HepG2 (cell line): ENCODE results near the gene UBR7. TPM values are rescaled to one million over a fixed set of nuclear protein-coding genes. Genes with fewer than 3 reads are reported as not detected.

ENCODE experiments used
- ATAC-seq: fragments of 200-7000 bp; cut with Tn5 transposase; 3 replicates; pipeline ENCODE4 v1.9.1; 2020; ENCODE audit warnings: mild to moderate bottlenecking, moderate library complexity
- BruUV-seq: library from RNA; stranded (reverse); fragments of 400-500 nt; replicated peaks from 2 replicates; lab custom pipeline; 2021; lab: Mats Ljungman, UMichigan
- CTCF ChIA-PET: fragments of 300-600 bp; formaldehyde crosslinking; extraction: SDS; loops from one replicate; lab custom pipeline; 2021; ENCODE audit warnings: low total read pairs, inconsistent platforms, low intra/inter-chr PET ratio; lab: Yijun Ruan, JAX
- POLR2A ChIA-PET: fragments of 350-600 bp; sonication (Branson Sonifier 250); formaldehyde crosslinking; loops from one replicate; lab custom pipeline; 2020; ENCODE audit warnings: antibody characterized with exemption, inconsistent platforms; lab: Yijun Ruan, JAX
- DNase-seq: peaks from one replicate; pipeline ENCODE4 v3.0.0-alpha.2; 2015; ENCODE audit warnings: low spot score
- FAIRE-seq: peaks from 3 replicates; lab custom pipeline; 2011; peaks lifted over from hg19 to GRCh38; lab: Jason Lieb, UNC
- H2AFZ ChIP-seq: one replicate; pipeline ENCODE4 v1.6.1; 2011; ENCODE audit warnings: low read length, inconsistent platforms
- H3K27ac ChIP-seq: fragments of 300-600 bp; 3 replicates; pipeline ENCODE4 v1.8.0; 2011; ENCODE audit warnings: mixed run types, mild to moderate bottlenecking, mixed read lengths, low read length, inconsistent platforms; ENCODE audit not compliant: insufficient read depth; ENCODE audit errors: extremely low read length
- H3K27me3 ChIP-seq, 2 experiments: fragments of 200-600 bp in 1 of 2; 2 replicates in 1 of 2; 3 replicates in 1 of 2; pipeline versions ENCODE4 v1.6.0 to v1.8.0; 2011; ENCODE audit warnings: low read length in 2 of 2, mild to moderate bottlenecking in 2 of 2, moderate library complexity in 2 of 2, inconsistent platforms in 1 of 2; ENCODE audit not compliant: insufficient read depth in 2 of 2, control insufficient read depth in 1 of 2
- H3K36me3 ChIP-seq, 2 experiments: fragments of 200-600 bp in 1 of 2; replicated peaks in 1 of 2; 2 replicates in 1 of 2; 3 replicates in 1 of 2; pipeline versions ENCODE4 v1.5.1 to v1.8.0; 2011; ENCODE audit warnings: low read length in 2 of 2, inconsistent platforms in 1 of 2; ENCODE audit not compliant: insufficient read depth in 2 of 2, control insufficient read depth in 1 of 2
- H3K4me1 ChIP-seq: 2 replicates; pipeline ENCODE4 v1.5.1; 2012; ENCODE audit warnings: low read length, inconsistent platforms; ENCODE audit not compliant: insufficient read depth
- H3K4me2 ChIP-seq: 2 replicates; pipeline ENCODE4 v1.6.0; 2011; ENCODE audit warnings: low read depth, low read length, inconsistent platforms
- H3K4me3 ChIP-seq, 3 experiments: fragments of 200-600 bp in 1 of 3; sonication (generic), shearing (Covaris generic) in 1 of 3; replicated peaks in 1 of 3; 2 replicates each; pipeline ENCODE4 v1.5.1; 2011 to 2016; ENCODE audit warnings: low read length in 3 of 3, inconsistent platforms in 2 of 3, low read depth in 2 of 3, mild to moderate bottlenecking in 2 of 3, control low read depth in 1 of 3, mixed read lengths in 1 of 3; ENCODE audit not compliant: insufficient read depth in 1 of 3
- H3K79me2 ChIP-seq: one replicate; pipeline ENCODE4 v1.6.1; 2011; ENCODE audit warnings: low read length, inconsistent platforms; ENCODE audit not compliant: insufficient read depth
- H3K9ac ChIP-seq: 2 replicates; pipeline ENCODE4 v1.6.0; 2011; ENCODE audit warnings: mild to moderate bottlenecking, low read depth, low read length, inconsistent platforms; ENCODE audit not compliant: insufficient read depth
- H3K9me3 ChIP-seq: 2 replicates; pipeline ENCODE4 v1.5.1; 2012; ENCODE audit warnings: mild to moderate bottlenecking, low read length
- H4K20me1 ChIP-seq: 2 replicates; pipeline ENCODE4 v1.6.0; 2011; ENCODE audit warnings: inconsistent platforms, mild to moderate bottlenecking, low read length, moderate library complexity; ENCODE audit not compliant: insufficient read depth
- ARNTL ChIP-seq: sonication (generic); formaldehyde crosslinking; IDR thresholded peaks from 2 replicates; pipeline ENCODE4 v1.4.0; 2020; ENCODE audit warnings: mild to moderate bottlenecking, missing genetic modification reagents
- FOXC1 ChIP-seq: sonication (generic); formaldehyde crosslinking; IDR thresholded peaks from 2 replicates; pipeline ENCODE4 v1.8.0; 2022; ENCODE audit warnings: mild to moderate bottlenecking, missing genetic modification reagents, borderline replicate concordance
- GPN1 ChIP-seq: sonication (generic); formaldehyde crosslinking; IDR thresholded peaks from 2 replicates; pipeline ENCODE4 v1.5.1; 2020; ENCODE audit warnings: missing genetic modification reagents, borderline replicate concordance
- IKZF5 ChIP-seq: IDR thresholded peaks from 2 replicates; pipeline ENCODE4 v1.6.1; 2018; ENCODE audit warnings: missing genetic modification reagents, mild to moderate bottlenecking, missing compliant biosample characterization
- MAFG ChIP-seq: sonication (generic); formaldehyde crosslinking; IDR thresholded peaks from 2 replicates; pipeline ENCODE4 v1.5.1; 2020; ENCODE audit warnings: mild to moderate bottlenecking, missing genetic modification reagents
- NONO ChIP-seq, 2 experiments: fragments of 450-650 bp in 1 of 2; sonication (generic) in 1 of 2; formaldehyde crosslinking in 1 of 2; IDR thresholded peaks in 1 of 2; conservative IDR thresholded peaks in 1 of 2; 2 replicates each; pipeline versions ENCODE4 v1.6.1 to v1.8.0; 2017 to 2022; ENCODE audit warnings: mild to moderate bottlenecking in 1 of 2, missing genetic modification reagents in 1 of 2, moderate library complexity in 1 of 2
- NR2F2 ChIP-seq: IDR thresholded peaks from 2 replicates; pipeline ENCODE4 v1.6.1; 2012; ENCODE audit warnings: low read depth, inconsistent platforms, borderline replicate concordance
- PHB2 ChIP-seq: fragments of 450-650 bp; IDR thresholded peaks from 2 replicates; pipeline ENCODE4 v1.6.1; 2018; ENCODE audit not compliant: partially characterized antibody
- ZBTB44 ChIP-seq: sonication (generic); formaldehyde crosslinking; IDR thresholded peaks from 2 replicates; pipeline ENCODE4 v1.4.0; 2020; ENCODE audit warnings: missing genetic modification reagents
- ZFP36 ChIP-seq: fragments of 150-350 bp; IDR thresholded peaks from 2 replicates; pipeline ENCODE4 v1.6.1; 2018; ENCODE audit warnings: borderline replicate concordance, low read length, low read depth; ENCODE audit not compliant: partially characterized antibody
- ZNF230 ChIP-seq: sonication (generic); formaldehyde crosslinking; IDR thresholded peaks from 2 replicates; pipeline ENCODE4 v1.4.0; 2020; ENCODE audit warnings: mild to moderate bottlenecking, missing genetic modification reagents
- ZNF441 ChIP-seq: sonication (generic); formaldehyde crosslinking; IDR thresholded peaks from 2 replicates; pipeline ENCODE4 v1.7.0; 2021; ENCODE audit warnings: missing genetic modification reagents, borderline replicate concordance
- WGBS: methylation state at CpG from one replicate; pipeline ENCODE4 v1.1.6; 2017; ENCODE audit warnings: low lambda C conversion rate; 5-methylcytosine and 5-hydroxymethylcytosine counted together
- in situ Hi-C: cut with HindIII; loops from 2 replicates; pipeline ENCODE4 v1.10.0; 2017; ENCODE audit warnings: low pct_unique_long_range_greater_than_20kb; ENCODE audit not compliant: extremely low pct_ligation_motif_present
- intact Hi-C: fragments of 100-400 bp; cut with micrococcal nuclease; formaldehyde crosslinking; loops from one replicate; pipeline ENCODE4 v1.10.0; 2022; ENCODE audit not compliant: unreplicated experiment
- polyA plus RNA-seq, 8 experiments: library from polyadenylated mRNA; depleted of rRNA in 3 of 8; stranded (reverse) in 7 of 8; unstranded in 1 of 8; fragments of >200 nt; fragmentation: Illumina TruSeq in 4 of 8; extraction: Trizol in 4 of 8; gene quantifications; 2 replicates each; pipeline versions ENCODE4 v1.2.1 to v1.2.3, GENCODE V29; 2011 to 2016; ENCODE audit warnings: low read depth in 4 of 8, missing spikeins in 1 of 8, mixed read lengths in 1 of 8; ENCODE audit not compliant: insufficient read depth in 1 of 8
- total RNA-seq, 5 experiments: library from RNA; depleted of rRNA; stranded (reverse); fragments of >200 nt; fragmentation: Illumina TruSeq; extraction: Trizol; gene quantifications; 2 replicates each; pipeline ENCODE4 v1.2.3, GENCODE V29; 2016; ENCODE audit warnings: low read depth in 1 of 5

UBR7 gene
- total and polyA plus RNA-seq, 2 of the 13 experiments (the other 11 are each of a cell fraction or from before 2014, with no cell fraction given), result 11.0 to 19.7 TPM

DNA sequence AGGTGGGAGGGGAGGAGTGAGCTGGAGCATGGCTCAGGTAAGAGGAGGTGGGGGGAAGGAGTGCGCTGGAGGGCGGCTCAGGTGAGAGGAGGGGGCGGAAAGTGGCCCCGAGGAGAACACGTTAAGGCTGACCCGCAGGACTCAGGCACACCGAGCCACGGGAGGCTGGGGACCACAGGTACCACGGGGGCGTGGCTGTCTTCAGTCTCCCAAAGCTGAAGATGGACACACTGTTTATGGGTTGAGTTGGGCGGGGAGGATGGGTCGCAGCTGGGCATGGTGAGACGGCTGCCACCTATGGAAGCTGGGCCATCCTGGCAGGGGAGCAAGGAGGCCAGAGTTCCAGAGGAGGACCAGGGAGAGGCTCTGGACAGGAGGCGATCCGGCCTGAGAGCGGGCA, 23.5 kb downstream of the UBR7 start:
- peaks cover 14% of the 10 kb centered on the region; the same call in 1 of the 2 replicates for H3K4me1 ChIP-seq
- no peak overlapping the region for H3K4me2 ChIP-seq
- POLR2A ChIA-PET, result no interaction called here
- no peak overlapping the region for H3K9ac ChIP-seq
- 93% methylated on average over 12 of the region's 16 CpGs for WGBS
- H3K27ac ChIP-seq, result no peak overlapping the region
- intact Hi-C loops (no loop called here), in situ Hi-C loops (loop anchor here (10.0 kb wide), 1 partner anchor 314 kb away; no protein-coding TSS in a partner anchor)
- H3K9me3 ChIP-seq, result no peaks in the 10 kb centered on the region
- ATAC-seq, result no peak
- no peaks in the 10 kb centered on the region for H3K79me2 ChIP-seq
- no peak for FAIRE-seq
- peaks cover 5 to 9% of the 10 kb centered on the region in 2 experiments for H3K36me3 ChIP-seq
- no peak overlapping the region for H3K4me3 ChIP-seq
- no peak for TF ChIP-seq NR2F2
- TF ChIP-seq MAFG (CRISPR knock-in tag), result no peak
- no peak for TF ChIP-seq NONO (IDR thresholded peaks at IDR 0.05)
- no peak for TF ChIP-seq NONO (CRISPR knock-in tag; conservative IDR thresholded peaks at IDR 0.05)
- TF ChIP-seq ZFP36, result no peak
- TF ChIP-seq ZNF441 (CRISPR knock-in tag), result no peak
- no peak for TF ChIP-seq ZNF230
- no peak for TF ChIP-seq IKZF5 (CRISPR knock-in tag)
- no peak for TF ChIP-seq GPN1 (CRISPR knock-in tag)
- no peak for TF ChIP-seq ARNTL
- no peak for TF ChIP-seq ZBTB44 (CRISPR knock-in tag)
- no peak for TF ChIP-seq FOXC1 (CRISPR knock-in tag)
- no peak for TF ChIP-seq PHB2
- no TSS peak for BruUV-seq
- no peaks in the 10 kb centered on the region for H3K27me3 ChIP-seq
- no peak overlapping the region for H2AFZ ChIP-seq
- no peaks in the 10 kb centered on the region for H4K20me1 ChIP-seq
- CTCF ChIA-PET, result no interaction called here
- no peak for DNase-seq
